Retinal pigment epithelial cell (primary cell): ENCODE results near the gene MICU1.
A peak's percentile ranks its signal among the peaks of the same experiment; 100 is the strongest.

Experiments
- DNase-seq: peaks from one replicate; pipeline ENCODE4 v3.0.0-alpha.2; 2010; ENCODE audit warnings: low read depth
- H3K4me3 ChIP-seq: 2 replicates; pipeline ENCODE4 v1.5.1; 2011; ENCODE audit warnings: mild to moderate bottlenecking, low read length, control low read depth, moderate library complexity
- TF ChIP-seq, protein P1 (sequence below): conservative IDR thresholded peaks from 2 replicates; pipeline ENCODE4 v1.5.1; 2011; ENCODE audit warnings: low read depth, low read length, control low read depth, inconsistent platforms

MICU1 gene

DNA sequence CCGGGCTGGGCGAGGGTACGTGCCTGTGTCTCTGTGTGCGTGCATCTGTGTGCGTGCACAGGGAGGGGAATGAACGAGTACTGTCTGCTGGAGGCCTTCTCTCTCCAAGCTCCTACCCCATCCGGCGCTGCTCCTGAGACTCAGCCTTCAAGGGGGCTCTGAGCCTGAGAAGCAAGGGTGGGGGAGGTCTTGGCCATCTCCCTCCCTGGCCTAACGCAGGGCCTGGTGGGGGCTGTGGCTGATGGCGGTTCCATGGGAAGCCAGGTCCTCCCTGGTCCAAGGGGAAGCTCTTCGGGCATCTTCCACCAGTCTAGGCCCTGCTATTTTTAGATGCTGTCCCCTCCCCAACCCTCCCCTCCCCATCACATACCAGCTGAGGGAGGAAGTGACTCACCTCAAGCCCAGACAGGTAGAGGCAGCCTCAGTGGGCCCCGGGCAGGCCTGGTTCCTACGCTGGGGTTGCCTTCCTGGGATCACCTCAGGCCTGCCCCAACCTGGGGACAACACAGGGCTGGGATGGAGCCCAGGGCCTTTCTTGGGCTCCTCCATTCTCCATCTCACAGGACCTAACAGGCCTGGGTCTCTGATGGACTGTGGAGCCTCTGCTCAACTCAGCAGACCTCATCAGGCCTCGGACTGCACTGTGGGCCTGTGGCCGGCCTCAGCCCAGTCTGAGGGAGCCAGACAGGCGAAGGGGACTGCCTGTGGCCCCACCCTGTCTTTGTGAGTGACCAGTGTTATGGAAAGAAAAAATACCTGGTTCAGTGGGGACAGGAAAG, 303.4 kb downstream of the MICU1 start:
- no peak overlapping the region for H3K4me3 ChIP-seq
- TF ChIP-seq, protein P1, sequence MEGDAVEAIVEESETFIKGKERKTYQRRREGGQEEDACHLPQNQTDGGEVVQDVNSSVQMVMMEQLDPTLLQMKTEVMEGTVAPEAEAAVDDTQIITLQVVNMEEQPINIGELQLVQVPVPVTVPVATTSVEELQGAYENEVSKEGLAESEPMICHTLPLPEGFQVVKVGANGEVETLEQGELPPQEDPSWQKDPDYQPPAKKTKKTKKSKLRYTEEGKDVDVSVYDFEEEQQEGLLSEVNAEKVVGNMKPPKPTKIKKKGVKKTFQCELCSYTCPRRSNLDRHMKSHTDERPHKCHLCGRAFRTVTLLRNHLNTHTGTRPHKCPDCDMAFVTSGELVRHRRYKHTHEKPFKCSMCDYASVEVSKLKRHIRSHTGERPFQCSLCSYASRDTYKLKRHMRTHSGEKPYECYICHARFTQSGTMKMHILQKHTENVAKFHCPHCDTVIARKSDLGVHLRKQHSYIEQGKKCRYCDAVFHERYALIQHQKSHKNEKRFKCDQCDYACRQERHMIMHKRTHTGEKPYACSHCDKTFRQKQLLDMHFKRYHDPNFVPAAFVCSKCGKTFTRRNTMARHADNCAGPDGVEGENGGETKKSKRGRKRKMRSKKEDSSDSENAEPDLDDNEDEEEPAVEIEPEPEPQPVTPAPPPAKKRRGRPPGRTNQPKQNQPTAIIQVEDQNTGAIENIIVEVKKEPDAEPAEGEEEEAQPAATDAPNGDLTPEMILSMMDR: no peak
- DNase-seq: no peak

DNA sequence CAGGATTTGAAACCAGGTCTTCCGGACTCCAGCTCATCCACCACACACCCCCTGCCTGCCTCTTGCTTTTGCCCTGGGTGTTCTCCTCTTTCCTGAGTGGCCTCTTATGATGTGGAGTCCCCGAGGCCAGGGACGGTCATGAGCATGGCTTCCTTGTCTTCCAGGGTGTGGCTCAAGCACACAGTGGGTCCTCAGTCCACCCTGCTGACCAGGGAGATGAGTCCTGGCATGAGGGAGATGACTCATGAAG, 303.9 kb downstream of the MICU1 start:
- TF ChIP-seq, protein P1: no peak
- no peak for DNase-seq
- no peak overlapping the region for H3K4me3 ChIP-seq

DNA sequence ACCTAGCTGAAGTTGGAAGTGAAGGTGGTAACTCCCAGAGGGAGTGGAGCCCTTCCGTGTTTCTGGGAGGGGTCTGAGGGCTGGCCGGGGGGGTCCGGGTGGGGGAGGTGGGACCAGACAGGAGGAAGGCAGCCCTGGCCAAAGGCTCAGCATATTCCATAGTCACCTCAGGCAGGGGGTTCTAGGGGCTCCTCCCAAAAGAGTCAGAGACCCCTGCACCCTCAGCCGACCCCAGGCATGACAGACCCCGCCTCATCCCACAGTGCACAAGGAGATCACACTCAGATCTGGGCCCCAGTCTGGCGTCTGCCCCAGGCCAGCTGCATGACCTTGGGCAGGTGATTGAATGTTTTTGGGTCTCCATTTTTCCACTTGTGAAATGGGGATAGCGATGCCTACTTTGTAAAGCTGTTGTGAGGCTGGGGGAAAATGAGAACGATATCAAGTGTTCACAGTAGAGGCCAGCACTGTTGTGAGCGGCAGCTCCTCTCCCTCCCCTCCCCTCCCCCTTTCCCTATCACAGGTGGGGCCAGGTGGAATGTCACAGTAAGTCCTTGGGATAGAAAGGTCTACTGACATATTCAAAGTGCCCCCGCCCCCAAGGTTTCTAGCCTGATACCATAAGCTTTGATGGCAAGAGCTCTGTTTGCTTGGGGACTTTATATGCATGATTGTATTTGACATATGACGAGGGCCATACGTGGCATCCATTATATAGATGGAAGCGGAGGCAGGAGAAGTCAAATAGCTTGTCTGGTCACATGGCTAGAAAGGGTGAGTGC, 304.4 kb downstream of the MICU1 start:
- TF ChIP-seq, protein P1: no peak
- H3K4me3 ChIP-seq: no peak overlapping the region
- DNase-seq: no peak

DNA sequence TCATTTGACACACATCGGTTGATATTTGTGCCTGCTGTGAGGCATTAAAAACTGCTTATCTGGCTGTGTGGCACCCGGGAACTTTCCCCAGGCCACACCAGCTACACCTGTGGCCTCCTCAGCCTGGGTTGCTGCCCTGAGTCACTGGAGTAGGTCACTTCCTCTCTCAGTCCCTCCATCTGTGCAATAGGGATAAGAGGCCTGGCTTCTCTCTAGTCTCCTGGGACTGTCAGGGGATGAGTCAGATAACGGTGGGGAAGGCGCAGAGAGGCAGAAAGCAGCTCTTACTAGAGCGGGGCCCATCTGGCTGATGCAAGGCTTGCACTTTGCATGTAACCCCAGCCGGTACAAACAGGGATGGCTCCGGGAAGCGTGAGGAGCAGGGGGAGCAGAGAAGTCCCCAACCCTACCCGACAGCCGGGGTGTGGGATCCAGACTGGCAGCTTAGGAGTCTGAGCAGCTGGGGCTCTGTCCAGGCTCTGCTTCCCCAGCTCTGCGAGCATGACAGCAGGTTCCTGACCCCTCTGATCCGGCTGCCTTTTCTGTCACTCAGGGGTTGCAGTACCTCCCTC, 305.1 kb downstream of the MICU1 start:
- peak; percentile 85 for DNase-seq
- TF ChIP-seq, protein P1: no peak
- H3K4me3 ChIP-seq: no peak overlapping the region

DNA sequence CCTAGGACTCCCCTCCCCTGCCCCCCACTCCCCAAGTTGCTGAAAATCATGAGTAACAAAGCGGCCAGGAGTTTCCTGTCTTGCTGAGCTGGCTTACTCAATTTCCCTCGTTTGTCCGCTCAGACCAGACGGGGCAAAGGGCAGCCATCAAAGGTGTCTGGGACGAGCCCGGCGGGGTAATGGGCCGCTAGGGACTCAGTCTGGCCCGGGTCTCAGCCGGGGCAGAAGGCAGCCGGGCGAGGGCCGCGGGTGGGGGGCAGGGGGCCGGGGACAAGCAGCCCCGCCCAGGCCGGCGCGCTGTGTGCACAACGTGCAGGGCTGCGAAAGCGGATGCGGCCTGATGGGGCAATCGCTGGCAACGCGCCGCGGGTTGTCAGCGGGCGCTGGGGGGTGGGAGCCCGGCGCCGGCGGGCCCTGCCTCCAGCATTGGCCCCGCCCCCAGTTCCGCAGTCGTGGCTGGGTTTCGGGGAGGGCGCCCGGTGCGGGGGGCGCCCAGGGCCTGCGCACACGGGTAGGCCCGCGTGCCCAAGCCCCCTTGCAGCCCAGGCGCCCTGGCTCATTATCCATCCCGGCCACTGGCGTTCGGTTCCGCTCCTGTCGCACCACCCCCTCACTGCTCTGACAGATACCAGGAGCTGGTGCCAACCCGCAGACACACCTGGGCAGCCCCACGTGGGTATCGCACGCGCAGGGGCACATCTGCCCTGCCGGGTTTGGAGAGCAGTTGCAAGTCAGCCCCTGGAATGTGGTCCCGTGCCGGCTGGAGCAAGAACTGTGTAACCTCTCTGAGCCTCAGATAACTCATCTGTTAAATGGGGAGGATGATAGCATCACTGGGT, 306.2 kb downstream of the MICU1 start:
- H3K4me3 ChIP-seq: peak overlapping the region; percentile 15
- no peak for DNase-seq
- TF ChIP-seq, protein P1: no peak

DNA sequence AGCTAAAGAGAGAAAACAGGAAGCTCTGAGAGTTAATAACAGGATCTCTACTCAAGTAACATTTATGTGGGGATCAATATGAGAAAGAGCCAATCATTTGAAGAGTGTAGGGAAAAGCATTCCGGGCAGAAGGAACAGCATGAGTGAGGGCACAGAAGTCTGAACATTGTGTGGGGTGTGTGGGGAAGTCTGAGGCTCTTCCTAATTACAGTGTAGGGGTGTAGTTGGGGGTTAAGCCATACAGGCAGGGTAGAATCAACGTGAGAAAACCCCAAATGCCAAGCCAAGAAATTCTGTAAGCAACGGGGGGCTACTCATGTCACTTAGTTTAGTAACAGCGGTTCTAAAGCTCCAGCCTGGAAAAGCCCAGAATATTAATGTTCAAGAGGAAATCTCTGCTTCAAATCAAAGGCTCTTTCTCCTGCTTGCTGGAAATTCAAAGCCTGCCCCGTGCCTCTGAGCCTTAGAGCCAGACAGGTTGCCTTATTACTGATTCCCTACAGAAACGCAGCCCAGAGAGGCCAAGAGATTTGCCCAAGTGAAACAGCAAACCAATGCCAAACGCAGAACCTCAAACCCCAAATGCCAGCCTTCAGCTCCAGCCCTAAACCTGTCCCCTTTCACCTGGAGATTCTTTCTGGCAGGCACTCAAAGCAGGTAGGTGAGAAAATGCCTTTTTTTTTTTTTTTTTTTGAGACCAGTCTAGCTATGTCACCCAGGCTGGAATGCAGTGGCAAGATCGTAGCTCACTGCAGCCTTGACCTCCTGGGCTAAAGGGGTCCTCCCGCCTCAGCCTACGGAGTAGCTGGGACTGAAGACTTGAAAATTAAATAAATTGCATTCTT, 307.2 kb downstream of the MICU1 start:
- TF ChIP-seq, protein P1: no peak
- DNase-seq: no peak
- no peak overlapping the region for H3K4me3 ChIP-seq
